OCI-LY1 (cell line): Measurements from ENCODE around the gene KAT6B.
"Not testable (repeated sequence)": the region's sequence is repeated elsewhere in the genome, so short reads cannot be mapped to it uniquely, and the experiment has no call there.

ENCODE experiments used
- H2AFZ ChIP-seq: fragments of 200-600 bp; sonication (generic), shearing (Covaris generic); 2 replicates; pipeline ENCODE4 v1.6.0; 2014; ENCODE audit warnings: antibody characterized with exemption, mild to moderate bottlenecking, low read length
- H3F3A ChIP-seq: fragments of 200-600 bp; sonication (generic), shearing (Covaris generic); 2 replicates; pipeline ENCODE4 v1.6.0; 2014; ENCODE audit warnings: mild to moderate bottlenecking, antibody characterized with exemption, low read length, moderate library complexity; ENCODE audit not compliant: insufficient read depth
- H3K27ac ChIP-seq: fragments of 200-600 bp; sonication (generic); 2 replicates; pipeline ENCODE4 v1.5.1; 2014; ENCODE audit warnings: low read length, mixed run types, mild to moderate bottlenecking, low read depth; ENCODE audit not compliant: poor library complexity, severe bottlenecking
- H3K27me3 ChIP-seq: fragments of 200-600 bp; sonication (generic); 2 replicates; pipeline ENCODE4 v1.6.0; 2014; ENCODE audit warnings: antibody characterized with exemption, mild to moderate bottlenecking, low read length, moderate library complexity; ENCODE audit not compliant: insufficient read depth
- H3K36me3 ChIP-seq: fragments of 200-600 bp; sonication (generic); 2 replicates; pipeline ENCODE4 v1.6.1; 2014; ENCODE audit warnings: mild to moderate bottlenecking, antibody characterized with exemption, low read length, moderate library complexity, mixed read lengths; ENCODE audit not compliant: insufficient read depth
- H3K4me1 ChIP-seq: fragments of 200-600 bp; sonication (generic); 2 replicates; pipeline ENCODE4 v1.5.1; 2014; ENCODE audit warnings: mild to moderate bottlenecking, low read length, moderate library complexity; ENCODE audit not compliant: insufficient read depth, severe bottlenecking
- H3K4me2 ChIP-seq: fragments of 200-600 bp; sonication (generic), shearing (Covaris generic); 2 replicates; pipeline ENCODE4 v1.6.1; 2014; ENCODE audit warnings: low read length
- H3K4me3 ChIP-seq: fragments of 200-600 bp; sonication (generic); 2 replicates; pipeline ENCODE4 v1.5.1; 2014; ENCODE audit warnings: low read length, low read depth, mild to moderate bottlenecking, mixed read lengths; ENCODE audit not compliant: poor library complexity, severe bottlenecking
- H3K79me2 ChIP-seq: fragments of 200-600 bp; shearing (Covaris generic); 2 replicates; pipeline ENCODE4 v1.6.1; 2016; ENCODE audit warnings: mixed run types, low read length, mixed read lengths; ENCODE audit not compliant: insufficient read depth
- H3K9ac ChIP-seq: fragments of 200-600 bp; sonication (generic), shearing (Covaris generic); 2 replicates; pipeline ENCODE4 v1.6.1; 2014; ENCODE audit warnings: mild to moderate bottlenecking, low read length, mixed read lengths
- H3K9me2 ChIP-seq: fragments of 200-600 bp; sonication (generic), shearing (Covaris generic); 2 replicates; pipeline ENCODE4 v1.6.1; 2014; ENCODE audit warnings: low read depth, mild to moderate bottlenecking, low read length, mixed read lengths
- H3K9me3 ChIP-seq: fragments of 200-600 bp; shearing (Covaris generic); 2 replicates; pipeline ENCODE4 v1.6.1; 2014; ENCODE audit warnings: low read length, mixed read lengths
- H4K20me1 ChIP-seq: fragments of 200-600 bp; sonication (generic), shearing (Covaris generic); 2 replicates; pipeline ENCODE4 v1.6.0; 2016; ENCODE audit warnings: mild to moderate bottlenecking, low read length; ENCODE audit not compliant: insufficient read depth
- EZH2 ChIP-seq: fragments of 200-600 bp; sonication (generic), shearing (Covaris generic); IDR thresholded peaks from 2 replicates; pipeline ENCODE4 v1.8.0; 2017; ENCODE audit warnings: borderline replicate concordance, mixed run types, mild to moderate bottlenecking, antibody characterized with exemption, low read length, moderate library complexity, mixed read lengths
- TF ChIP-seq, protein P1 (sequence below): fragments of 200-600 bp; sonication (generic), shearing (Covaris generic); IDR thresholded peaks from 2 replicates; pipeline ENCODE4 v1.5.1; 2017; ENCODE audit warnings: mild to moderate bottlenecking, antibody characterized with exemption, low read length, moderate library complexity, mixed read lengths

KAT6B gene

DNA sequence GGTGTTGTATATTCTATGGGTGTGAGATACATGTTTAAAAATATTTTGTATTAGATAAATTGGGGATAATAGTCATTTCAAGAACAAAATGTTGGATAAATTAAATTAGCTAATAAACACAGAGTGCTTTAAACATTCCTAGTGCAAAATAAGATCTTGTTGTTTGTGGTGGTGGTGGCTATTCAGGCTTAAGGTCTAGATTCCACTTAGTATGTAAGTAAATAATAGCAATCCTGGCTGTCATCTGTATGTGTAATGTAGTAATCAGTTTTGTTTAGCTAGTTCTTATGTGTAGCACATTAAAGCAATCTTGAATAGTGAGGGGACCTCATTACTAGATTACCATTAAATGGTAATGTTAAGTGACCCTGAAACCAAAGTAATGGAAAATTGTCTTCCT, 48.7 kb downstream of the KAT6B start:
- no peak overlapping the region for H3K9ac ChIP-seq
- H3F3A ChIP-seq = no peaks in the 10 kb centered on the region
- no peak overlapping the region for H2AFZ ChIP-seq
- no peaks in the 10 kb centered on the region for H3K27me3 ChIP-seq
- no peak overlapping the region for H3K4me3 ChIP-seq
- no peak for TF ChIP-seq EZH2
- TF ChIP-seq, protein P1, sequence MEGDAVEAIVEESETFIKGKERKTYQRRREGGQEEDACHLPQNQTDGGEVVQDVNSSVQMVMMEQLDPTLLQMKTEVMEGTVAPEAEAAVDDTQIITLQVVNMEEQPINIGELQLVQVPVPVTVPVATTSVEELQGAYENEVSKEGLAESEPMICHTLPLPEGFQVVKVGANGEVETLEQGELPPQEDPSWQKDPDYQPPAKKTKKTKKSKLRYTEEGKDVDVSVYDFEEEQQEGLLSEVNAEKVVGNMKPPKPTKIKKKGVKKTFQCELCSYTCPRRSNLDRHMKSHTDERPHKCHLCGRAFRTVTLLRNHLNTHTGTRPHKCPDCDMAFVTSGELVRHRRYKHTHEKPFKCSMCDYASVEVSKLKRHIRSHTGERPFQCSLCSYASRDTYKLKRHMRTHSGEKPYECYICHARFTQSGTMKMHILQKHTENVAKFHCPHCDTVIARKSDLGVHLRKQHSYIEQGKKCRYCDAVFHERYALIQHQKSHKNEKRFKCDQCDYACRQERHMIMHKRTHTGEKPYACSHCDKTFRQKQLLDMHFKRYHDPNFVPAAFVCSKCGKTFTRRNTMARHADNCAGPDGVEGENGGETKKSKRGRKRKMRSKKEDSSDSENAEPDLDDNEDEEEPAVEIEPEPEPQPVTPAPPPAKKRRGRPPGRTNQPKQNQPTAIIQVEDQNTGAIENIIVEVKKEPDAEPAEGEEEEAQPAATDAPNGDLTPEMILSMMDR = no peak
- no peaks in the 10 kb centered on the region for H3K9me2 ChIP-seq
- no peak overlapping the region for H3K27ac ChIP-seq
- H3K4me1 ChIP-seq = peaks cover 38% of the 10 kb centered on the region
- no peak overlapping the region for H3K4me2 ChIP-seq
- peaks cover 34% of the 10 kb centered on the region for H3K79me2 ChIP-seq
- H4K20me1 ChIP-seq = no peaks in the 10 kb centered on the region
- no peaks in the 10 kb centered on the region for H3K9me3 ChIP-seq
- no peaks in the 10 kb centered on the region for H3K36me3 ChIP-seq

DNA sequence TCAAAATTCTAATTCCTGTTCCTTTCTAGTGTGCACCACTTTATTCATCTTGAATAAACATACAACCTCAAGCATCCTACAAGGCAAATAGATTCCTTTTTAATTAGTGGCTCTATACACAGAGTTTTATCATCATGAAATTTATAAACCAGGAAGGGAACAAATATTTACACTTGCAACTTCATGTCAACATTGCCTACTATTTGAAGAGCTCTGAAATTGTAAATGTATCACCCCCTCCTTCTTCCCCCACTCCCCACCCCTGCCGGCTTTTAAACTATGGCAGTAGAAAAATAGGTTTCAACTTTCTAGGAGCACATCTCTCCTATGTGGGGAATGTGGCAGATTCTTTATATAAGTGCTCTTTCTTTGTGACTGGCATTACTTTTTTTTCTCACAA, 49.6 kb downstream of the KAT6B start:
- peaks cover 33% of the 10 kb centered on the region for H3K79me2 ChIP-seq

DNA sequence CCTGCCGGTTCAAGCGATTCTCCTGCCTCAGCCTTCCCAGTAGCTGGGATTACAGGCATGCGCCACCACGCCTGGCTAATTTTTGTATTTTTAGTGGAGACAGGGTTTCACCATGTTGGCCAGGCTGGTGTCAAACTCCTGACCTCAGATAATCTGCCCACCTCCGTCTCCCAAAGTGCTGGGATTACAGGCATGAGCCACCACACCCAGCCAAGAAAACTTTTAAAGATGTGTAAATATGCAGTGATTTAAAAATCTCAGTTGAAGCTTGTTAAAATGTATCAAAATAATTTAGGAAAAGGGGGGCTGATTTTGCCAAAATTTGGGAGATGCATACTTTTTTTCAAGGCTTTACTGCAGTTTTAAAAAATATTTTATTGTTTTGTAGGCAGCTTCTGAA, 50.7 kb downstream of the KAT6B start:
- H3K9ac ChIP-seq, H3K27me3 ChIP-seq, H3K9me3 ChIP-seq, H3F3A ChIP-seq, H3K27ac ChIP-seq, H3K36me3 ChIP-seq, H3K9me2 ChIP-seq, H2AFZ ChIP-seq, H3K4me3 ChIP-seq, H3K4me2 ChIP-seq, H4K20me1 ChIP-seq: not testable (repeated sequence)
- H3K4me1 ChIP-seq = peaks cover 27% of the 10 kb centered on the region
- peaks cover 33% of the 10 kb centered on the region for H3K79me2 ChIP-seq

More for the DNA sequence above, 49.6 kb downstream of the KAT6B start:
- Histone ChIP-seq H3F3A (no peaks in the 10 kb centered on the region), H3K9me2 (no peaks in the 10 kb centered on the region), H2AFZ (no peak overlapping the region), H3K4me1 (peaks cover 37% of the 10 kb centered on the region), H3K9ac (no peak overlapping the region), H3K9me3 (no peaks in the 10 kb centered on the region), H3K36me3 (no peaks in the 10 kb centered on the region), H3K27ac (no peak overlapping the region), H3K4me3 (no peak overlapping the region), H3K4me2 (no peak overlapping the region), H3K27me3 (no peaks in the 10 kb centered on the region), H4K20me1 (no peaks in the 10 kb centered on the region)
- TF ChIP-seq EZH2 = no peak
- TF ChIP-seq, protein P1 = no peak

DNA sequence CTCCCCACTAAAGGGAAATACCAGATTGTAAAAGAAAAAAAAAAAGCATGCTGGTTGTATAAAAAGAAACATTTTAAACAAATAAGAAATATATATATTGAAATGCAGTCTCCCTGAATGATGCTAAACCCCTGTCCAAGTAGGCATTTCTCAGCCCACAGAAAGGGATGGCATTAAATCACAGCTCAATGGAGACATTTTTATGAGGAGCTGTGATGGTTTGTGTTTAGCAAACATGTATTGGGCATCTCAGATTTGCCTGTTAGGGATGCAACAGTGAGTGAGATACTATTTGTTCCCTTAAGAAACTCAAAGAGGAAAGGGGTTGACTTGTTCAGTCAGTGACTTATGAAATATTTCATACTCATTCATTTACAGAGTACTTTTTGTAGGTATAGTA, 51.5 kb downstream of the KAT6B start:
- Histone ChIP-seq H3K4me2 (no peak overlapping the region), H3K9ac (no peak overlapping the region), H3K4me1 (peaks cover 21% of the 10 kb centered on the region), H3F3A (no peaks in the 10 kb centered on the region), H2AFZ (no peak overlapping the region), H3K4me3 (no peak overlapping the region), H3K9me3 (no peaks in the 10 kb centered on the region), H4K20me1 (no peaks in the 10 kb centered on the region), H3K27ac (no peak overlapping the region), H3K79me2 (peaks cover 36% of the 10 kb centered on the region), H3K36me3 (no peaks in the 10 kb centered on the region), H3K27me3 (no peaks in the 10 kb centered on the region), H3K9me2 (no peaks in the 10 kb centered on the region)
- TF ChIP-seq, protein P1 = no peak
- no peak for TF ChIP-seq EZH2
